Keratinocyte (primary cell): ENCODE measurements around the gene OR4D5.

Source experiments
- CTCF ChIP-seq, 3 experiments: IDR thresholded peaks in 1 of 3; conservative IDR thresholded peaks in 1 of 3; optimal IDR thresholded peaks in 1 of 3; 2 replicates in 2 of 3; 3 replicates in 1 of 3; pipeline versions ENCODE3 to v1.5.1; 2011; ENCODE audit warnings: low read length in 3 of 3, mild to moderate bottlenecking in 3 of 3, moderate library complexity in 2 of 3, control low read depth in 1 of 3, inconsistent platforms in 1 of 3; ENCODE audit not compliant: insufficient read depth in 2 of 3; ENCODE audit errors: extremely low read depth in 1 of 3
- EZH2 ChIP-seq: IDR thresholded peaks from one replicate; pipeline ENCODE4 v1.6.1; 2012; ENCODE audit warnings: inconsistent platforms, mild to moderate bottlenecking, low read length, moderate library complexity

- no peak for TF ChIP-seq CTCF (optimal IDR thresholded peaks at IDR 0.05 in 1 of 3, IDR thresholded peaks at IDR 0.05 in 1 of 3, conservative IDR thresholded peaks at IDR 0.05 in 1 of 3; ENCODE audit: extremely low read depth in 1 of 3, insufficient read depth in 2 of 3, low read length in 3 of 3)
- TF ChIP-seq EZH2, result no peak
Observed at GRCh38 chr11:123979311-123979710, 39.9 kb downstream of the OR4D5 start.
